NK-92 (cell line): Measurements from ENCODE around the gene HTR3C.
"Not testable (repeated sequence)": the region's sequence is repeated elsewhere in the genome, so short reads cannot be mapped to it uniquely, and the experiment has no call there.

ENCODE experiments used
- DNase-seq: peaks from one replicate; lab custom pipeline; 2025; ENCODE audit not compliant: unreplicated experiment; lab: John Stamatoyannopoulos, UW

HTR3C gene, protein sequence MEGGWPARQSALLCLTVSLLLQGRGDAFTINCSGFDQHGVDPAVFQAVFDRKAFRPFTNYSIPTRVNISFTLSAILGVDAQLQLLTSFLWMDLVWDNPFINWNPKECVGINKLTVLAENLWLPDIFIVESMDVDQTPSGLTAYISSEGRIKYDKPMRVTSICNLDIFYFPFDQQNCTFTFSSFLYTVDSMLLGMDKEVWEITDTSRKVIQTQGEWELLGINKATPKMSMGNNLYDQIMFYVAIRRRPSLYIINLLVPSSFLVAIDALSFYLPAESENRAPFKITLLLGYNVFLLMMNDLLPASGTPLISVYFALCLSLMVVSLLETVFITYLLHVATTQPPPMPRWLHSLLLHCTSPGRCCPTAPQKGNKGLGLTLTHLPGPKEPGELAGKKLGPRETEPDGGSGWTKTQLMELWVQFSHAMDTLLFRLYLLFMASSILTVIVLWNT

DNA sequence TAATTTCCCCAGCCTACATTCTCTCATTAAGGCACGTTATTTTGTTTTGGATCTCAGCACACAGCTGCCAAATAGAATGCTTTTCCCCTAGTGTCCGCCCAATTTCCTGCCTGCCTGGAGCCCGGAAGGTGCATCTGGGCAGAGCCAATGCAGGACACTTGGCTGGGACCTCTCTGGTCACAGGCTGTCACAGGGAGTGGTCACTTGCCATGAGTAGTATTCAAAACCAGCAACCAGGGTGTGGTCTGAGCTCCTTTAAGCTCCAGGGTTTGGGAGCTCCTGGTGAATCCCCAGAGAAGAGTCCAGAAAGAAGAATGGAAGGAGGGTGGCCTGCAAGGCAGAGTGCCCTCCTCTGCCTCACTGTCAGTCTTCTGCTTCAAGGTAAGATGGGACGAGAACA, at the start of gene HTR3C:
Gene HTR3C, plus strand, starts transcription at position 281 of the 400 bp plus-strand sequence. Its CDS starts 34 bp downstream, at position 315.
- no peak for DNase-seq

DNA sequence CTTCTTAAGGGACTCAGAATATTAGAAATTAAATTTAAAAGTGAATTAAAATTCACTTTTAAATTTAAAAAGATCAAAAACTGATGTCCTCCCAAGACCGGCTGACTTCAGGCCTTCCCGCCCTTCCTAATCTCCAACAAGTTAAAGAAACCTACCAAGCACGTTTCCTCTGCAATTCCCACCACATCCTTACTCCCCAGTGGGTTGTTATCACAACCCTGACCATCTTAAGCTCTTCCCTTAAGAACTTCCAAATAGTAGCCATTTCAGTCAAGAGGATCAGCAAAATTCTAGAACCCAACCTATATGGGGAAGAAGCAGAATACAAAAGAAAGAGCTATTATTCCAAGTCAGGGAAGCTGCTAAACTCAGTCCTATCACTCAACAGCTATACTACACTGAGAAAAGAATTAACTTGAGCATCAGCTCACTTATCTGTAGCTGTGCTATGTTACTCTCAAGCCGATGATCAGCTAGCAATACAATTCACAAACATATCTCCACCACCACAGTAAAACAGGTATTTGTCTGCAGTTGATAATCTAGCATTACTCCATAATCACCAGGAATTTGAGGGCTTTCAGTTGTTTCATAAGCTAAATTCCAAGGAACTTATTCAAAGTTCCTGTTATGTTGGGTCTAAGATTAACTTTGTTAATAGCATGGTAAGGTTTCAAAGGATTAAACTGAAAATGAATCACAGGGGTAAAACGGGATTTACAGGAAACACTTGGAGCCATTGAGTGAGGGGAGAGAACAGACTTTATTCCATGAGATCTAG, 49.5 kb upstream of the HTR3C start:
- no peak for DNase-seq

DNA sequence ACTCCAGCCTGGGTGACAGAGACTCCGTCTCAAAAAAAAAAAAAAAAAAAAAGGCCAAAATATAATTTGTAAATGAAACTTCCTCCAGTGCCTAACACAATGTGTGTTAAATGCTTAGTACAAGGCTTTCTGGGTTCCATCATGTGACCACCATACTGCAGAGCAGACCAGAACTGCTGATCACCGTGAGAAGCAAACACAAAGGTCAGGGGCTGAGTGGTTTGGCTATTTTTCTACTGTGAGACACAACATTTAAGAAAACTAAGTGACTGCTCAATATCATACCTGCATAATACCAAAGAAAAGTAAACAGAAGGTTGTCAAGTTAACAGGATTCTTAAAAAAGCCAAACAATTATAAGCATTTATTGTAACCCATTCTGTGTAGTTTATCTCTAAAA, 48.4 kb upstream of the HTR3C start:
- DNase-seq = no peak

DNA sequence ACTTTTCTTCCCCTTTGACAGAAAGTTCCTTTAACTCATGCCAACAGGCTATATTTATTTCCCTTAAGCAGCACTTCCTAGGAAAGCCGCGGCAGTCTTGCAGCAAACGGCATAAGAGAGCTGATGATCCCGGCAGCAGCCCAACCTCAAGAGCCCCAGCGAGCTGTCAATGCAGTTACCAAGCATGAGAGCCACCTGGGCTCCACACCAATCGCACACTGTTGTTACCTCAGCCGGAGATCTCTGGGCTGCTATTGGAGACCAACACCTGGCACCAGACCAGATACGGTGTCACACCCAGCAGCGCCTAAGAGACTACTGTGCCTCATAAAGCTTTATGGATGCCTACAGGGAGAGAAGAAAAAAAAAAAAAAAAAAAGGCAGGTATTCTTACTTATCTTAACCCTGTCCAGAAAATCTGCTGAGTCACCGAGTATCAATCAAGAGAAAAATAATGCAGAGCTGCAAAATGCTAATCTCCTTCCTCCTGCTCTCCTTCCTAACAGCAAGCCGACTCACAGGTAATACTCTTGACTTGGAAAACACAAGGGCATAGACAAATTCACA, 46.8 kb upstream of the HTR3C start:
- DNase-seq = no peak

DNA sequence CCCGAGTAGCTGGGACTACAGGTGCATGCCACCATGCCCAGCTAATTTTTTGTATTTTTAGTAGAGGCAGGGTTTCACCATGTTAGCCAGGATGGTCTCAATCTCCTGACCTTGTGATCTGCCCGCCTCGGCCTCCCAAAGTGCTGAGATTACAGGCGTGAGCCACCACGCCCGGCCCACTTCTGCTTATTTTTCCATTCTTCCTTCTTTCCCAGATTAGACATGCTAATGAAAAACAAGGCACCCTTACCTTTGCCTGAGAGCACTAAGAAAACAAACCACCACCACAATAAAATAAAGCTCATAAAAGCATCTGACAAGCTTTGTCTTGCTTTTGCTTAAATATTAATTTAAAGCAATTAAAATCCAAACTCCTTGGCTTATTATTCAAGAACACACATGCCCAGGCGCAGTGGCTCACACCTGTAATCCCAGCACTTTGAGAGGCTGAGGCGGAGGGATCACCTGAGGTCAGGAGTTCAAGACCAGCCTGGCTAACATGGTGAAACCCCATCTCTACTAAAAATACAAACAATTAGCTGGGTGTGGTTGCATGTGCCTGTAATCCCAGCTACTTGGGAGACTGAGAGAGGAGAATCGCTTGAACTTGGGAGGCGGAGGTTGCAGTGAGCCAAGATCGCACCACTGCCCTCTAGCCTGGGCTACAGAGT, 45.6 kb upstream of the HTR3C start:
- not testable (repeated sequence) for DNase-seq

DNA sequence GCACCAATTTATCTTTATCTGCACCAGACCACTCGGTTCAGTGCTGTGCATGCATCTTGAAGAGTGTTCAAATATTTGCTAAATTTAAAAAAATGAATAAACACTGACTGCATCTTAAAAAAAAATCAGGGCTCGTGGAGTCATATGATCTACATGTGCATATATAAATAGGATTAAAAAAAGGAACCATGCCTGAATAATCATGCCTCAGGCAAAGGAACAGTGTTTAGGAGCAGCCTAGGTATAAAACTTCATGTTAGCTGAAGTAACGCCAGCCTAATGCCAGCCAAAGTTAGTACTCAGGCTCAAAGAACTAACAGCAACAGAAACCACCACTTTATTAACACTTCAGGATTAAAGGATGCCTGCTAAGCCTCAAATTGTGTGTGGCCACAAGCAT, 44.7 kb upstream of the HTR3C start:
- DNase-seq = no peak

DNA sequence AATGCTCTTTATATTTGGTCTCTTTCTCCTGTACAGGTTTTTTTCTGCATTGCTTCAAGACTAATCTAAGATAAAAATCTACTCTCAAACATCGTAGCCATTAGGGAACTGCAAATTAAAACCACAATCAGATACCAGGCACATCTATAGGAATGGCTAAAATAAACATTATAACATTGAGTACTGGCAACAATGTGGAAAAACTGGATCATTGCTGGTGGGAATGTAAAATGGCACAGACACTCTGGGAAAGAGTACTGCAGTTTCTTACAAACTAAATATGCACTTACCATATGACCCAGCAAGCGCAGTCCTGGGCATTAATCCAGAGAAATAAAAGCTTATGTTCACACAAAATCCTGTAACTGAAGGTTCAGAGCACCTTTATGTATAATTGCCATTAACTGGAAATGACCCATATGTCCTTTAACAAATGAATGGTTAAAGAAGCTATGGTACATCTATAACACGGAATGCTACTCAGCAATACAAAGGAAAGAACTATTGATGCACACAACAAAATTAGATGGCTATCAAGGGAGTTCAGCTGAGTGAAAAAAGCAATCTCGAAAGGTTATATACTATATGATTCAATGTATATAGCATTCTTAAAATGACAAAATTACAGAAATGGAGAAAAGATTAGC, 41.5 kb upstream of the HTR3C start:
- DNase-seq = no peak

DNA sequence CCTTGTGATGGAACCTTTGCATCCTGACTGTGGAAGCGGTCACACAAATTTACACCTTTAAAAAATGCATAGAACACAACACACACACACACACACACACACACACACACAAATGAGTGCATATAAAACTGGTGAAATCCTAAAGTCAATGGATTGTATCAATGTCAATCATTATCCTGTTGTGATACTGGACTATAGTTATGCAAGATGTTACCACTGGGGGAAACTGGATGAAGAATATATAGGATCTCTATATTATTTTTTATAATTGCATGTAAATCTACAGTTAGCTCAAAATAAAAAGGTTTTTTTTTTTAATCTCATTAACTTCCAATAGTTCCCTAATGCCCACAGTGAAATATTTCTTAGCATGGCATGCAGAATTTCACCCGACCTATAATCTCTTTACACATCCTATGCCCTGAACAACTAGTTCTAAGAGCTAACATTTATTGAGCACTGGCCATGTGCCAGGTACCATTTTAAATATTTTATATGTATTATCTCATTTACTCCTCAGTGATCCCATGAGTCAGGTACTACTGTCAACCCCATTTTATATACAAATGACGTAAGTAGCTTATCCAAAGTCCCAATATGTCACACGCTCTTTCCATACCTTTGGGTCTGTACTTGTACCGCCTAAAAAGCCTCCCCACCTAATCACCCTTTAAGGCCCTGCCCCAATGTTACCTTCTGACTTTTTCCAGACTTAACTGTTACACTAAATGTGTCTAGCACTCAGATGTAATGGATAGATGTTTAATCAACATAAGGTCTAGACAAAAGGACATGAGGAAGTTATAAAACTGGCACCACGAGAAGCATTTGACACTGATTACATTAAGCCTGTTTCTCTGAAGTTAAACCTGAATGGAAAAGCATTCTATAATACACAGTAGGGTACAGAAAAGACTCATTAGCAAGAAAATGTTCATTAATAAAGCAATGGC, 40.6 kb upstream of the HTR3C start:
- DNase-seq = no peak

DNA sequence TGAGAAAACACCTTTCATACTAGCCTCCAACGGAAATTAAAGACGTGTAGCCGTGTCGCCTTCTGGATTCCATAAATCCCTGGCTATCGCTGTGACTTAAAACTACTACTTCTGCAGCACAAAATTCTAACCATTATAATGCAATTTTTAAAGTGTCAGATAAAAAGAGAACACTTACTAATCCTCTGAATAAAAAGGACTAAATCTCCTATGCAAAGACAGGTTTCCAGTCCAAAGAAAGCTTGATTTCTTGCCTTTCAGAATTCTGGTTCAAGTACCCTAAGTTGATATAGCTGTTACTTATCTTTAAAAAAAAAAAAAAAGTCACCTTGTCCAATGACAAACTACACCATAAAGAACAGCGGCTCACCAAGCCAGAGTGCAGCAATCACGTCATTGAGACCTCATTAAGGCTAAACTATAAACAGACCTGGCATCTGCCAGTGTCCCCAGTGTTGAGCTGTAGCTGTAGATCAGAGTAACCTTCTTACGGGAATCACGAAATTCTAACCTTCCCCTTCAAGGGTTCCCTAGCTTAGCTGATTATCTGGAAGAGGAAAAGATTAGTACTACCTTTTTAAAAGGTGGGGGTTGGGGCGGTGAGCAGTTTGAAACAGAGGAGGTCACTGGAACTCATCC, 37.3 kb upstream of the HTR3C start:
- DNase-seq = no peak

DNA sequence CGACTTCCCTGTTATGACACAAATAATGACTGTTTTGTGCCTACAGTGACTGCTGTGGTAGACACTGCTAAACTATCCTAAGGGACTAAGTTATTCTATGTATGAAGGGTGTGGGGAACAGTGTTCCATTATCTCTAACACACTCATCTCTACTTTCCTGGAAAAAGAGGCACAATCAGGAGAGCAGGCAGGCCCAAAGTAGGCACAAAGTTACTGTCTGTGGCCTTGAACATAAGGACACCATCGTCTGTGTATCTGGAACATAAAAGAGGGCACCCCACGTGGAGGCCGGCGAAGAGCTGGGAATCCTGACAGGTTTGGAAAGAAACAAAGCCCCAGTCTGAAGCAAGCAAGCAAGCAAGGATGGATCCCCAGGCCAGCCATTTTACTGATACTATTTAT, 36.7 kb upstream of the HTR3C start:
- no peak for DNase-seq

DNA sequence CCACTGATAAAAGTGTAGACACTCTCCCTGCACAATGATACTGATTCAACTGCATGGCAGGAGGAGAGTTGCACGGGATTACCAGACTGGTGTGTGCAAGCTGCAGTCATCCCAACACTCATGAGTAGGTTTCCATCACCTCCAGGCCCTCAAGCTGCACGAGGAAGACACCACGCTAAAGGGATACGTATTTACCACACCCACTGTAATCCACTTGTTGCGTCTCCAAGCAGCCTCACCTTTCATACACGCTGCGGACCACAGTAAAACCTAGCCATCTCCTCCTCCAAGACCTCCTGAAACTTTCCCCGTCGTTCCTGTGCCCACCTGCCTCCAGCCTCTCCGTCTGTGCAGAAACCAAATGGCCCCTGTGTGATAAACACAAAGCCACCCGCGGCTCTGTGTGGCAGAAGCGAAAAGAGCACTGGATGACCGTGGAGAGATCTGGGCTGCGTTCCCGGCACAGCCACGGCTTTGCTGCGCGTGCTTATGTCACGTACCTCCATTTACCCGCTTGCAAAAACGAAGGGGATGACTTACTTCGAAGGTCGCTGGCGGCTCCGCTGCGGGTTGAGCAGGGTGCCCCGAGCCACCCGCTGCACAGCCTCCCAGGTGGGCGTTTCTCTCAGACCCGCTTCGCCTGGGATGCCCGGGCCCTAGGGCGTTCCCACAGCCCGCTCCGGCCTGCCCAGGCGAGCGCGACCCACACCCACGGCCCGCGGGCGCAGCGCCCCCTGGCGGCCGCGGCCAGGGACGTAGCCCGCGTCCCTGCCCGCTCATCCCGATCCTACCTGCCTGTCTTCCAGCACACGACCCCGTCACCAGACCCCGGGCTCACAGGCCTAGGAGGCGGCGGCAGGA, 35.8 kb upstream of the HTR3C start:
- DNase-seq = no peak

DNA sequence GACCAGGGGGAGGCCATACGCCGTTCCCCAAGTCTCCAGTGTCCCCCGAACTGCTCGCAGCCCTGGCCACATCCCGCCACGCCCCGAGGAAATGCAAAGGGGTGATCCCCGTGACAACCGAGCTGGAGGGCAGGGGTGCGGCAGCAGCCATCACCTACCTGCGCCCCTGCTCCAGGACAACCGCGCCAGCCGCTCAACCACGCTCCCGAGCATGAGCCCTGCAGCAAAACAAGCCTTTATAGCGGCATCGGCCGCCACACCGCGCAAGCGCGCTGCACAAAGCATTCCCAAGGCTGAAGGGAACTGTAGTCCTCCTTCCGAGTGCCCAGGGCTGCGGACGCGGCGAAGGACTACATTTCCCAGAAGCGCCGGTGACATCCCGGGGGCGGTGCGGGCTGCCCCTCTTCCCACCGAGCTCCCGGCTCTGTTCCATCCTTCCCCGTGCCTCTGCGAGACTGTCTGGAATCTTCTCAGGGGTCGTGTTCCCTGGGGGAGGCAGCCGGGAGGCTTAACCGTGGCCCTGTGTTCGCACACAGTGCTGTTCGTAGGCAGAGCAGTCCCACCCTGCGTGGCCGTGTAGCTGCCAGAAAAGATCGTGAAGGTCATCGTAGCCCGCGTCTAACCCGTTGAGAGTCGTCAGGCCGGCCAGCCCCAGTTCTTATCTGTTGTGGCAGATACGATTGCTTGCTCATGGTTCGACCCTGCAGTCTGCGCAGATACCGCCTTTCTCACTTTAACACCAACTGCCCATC, 35.0 kb upstream of the HTR3C start, which contains the start of gene ABCC5:
Gene ABCC5, minus strand, starts transcription at position 213 of the 752 bp plus-strand sequence. CDS start 3,492 bp downstream, outside the sequence.
- no peak for DNase-seq

DNA sequence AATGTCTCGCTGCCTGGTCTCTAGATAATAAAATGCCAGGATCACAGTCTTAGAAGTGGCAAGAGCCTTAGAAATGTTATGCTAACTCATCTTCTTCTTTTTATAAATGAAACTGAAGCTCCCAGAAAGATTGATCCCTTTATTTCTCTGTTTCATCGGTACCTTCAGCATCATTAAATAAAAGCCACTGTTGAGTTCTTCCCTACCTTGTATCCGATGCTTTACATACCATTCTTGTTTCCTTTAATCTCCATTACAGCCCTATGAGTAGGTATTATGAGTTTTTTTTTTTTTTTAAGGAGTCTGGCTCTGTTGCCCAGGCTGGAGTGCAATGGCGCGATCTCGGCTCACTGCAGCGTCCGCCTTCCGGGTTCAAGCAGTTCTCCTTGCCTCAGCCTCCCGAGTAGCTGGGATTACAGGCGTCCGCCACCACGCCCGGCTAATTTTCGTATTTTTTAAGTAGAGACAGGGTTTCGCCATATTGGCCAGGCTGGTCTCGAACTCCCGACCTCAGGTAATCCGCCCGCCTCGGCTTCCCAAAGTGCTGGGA, 34.3 kb upstream of the HTR3C start:
- DNase-seq = no peak

DNA sequence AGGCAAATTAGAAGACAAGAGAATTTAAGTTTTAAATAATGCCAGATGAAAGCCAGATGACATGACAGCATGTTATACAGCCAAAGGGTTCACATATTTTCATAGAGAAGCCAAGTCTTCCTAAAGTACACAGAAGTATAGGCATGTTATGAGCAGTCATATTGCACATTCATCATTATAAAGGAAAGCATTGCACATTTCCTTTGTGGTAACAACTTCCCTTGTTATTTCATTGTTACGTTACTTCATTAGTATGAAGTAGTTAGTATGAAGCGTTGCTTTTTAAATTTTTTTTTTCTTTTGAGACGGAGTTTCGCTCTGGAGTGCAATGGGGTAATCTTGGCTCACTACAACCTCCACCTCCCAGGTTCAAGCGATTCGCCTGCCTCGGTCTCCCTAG, 30.5 kb upstream of the HTR3C start:
- no peak for DNase-seq

DNA sequence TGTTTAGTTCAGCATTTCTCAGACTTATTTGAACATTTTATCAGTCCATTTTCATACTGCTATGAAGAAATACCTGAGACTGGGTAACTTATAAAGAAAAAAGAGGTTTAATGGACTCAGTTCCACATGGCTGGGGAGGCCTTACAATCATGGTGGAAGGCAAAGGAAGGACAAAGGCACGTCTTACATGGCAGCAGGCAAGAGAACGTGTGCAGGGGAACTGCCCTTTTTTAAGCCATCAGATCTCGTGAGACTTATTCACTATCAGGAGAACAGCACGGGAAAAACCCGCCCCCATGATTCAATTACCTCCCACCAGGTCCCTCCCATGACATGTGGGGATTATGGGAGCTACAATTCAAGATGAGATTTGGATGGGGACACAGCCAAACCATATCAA, 27.6 kb upstream of the HTR3C start:
- DNase-seq = not testable (repeated sequence)

DNA sequence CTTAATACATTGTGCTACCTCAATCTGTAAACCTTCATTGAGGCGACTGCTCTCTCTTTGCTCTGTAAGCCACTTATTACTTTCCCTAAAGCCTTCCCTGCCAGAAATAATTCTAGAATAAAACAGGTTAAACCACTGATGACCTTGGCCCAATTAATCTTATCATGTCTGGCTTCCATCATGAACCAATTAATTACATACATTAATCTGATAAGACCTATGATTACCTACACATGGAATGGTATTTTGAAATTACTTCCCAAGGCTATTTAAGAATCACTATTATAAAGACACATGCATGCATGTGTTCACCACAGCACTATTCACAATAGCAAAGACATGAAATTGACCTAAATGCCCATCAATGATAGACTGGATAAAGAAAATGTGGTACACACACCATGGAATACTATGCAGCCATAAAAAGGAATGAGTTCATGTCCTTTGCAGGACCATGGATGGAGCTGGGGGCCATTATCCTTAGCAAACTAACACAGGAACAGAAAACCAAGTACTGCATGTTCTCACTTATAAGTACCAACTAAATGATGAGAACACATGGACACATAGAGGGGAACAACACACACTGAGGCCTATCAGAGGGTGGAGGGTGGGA, 24.5 kb upstream of the HTR3C start:
- DNase-seq = not testable (repeated sequence)

DNA sequence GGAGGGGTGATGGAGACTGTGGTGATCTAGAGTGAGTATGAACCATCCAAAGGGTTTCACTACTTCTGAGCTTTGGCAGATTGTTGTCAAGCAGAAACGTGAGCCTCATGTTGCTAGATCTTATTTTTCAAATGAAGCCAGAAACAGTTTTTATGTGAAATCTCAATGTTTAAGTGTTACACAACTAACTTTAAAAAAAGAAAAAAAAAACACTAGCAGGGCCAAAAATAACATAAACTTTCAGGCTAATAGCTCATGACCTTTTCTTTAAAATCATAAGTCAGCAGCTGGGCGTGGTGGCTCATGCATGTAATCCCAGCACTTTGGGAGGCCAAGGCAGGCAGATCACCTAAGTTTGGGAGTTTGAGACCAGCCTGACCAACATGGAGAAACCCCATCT, 23.4 kb upstream of the HTR3C start:
- no peak for DNase-seq
